K562 (cell line): ENCODE measurements around the gene AQP4. TPM values are rescaled to one million over a fixed set of nuclear protein-coding genes. Genes with fewer than 3 reads are reported as not detected.

Experiments used
- ATAC-seq: fragments of 200-7000 bp; cut with Tn5 transposase; 3 replicates; pipeline ENCODE4 v1.9.1; 2020; ENCODE audit warnings: moderate library complexity
- BruUV-seq: library from RNA; stranded (reverse); fragments of 400-500 nt; replicated peaks from 2 replicates; lab custom pipeline; 2021; lab: Mats Ljungman, UMichigan
- CTCF ChIA-PET: fragments of 300-600 bp; formaldehyde crosslinking; extraction: SDS; loops from one replicate; lab custom pipeline; 2021; ENCODE audit warnings: low intra/inter-chr PET ratio; lab: Yijun Ruan, JAX
- POLR2A ChIA-PET: fragments of 300-600, 350-650 bp; sonication (Branson Sonifier 250); formaldehyde crosslinking; extraction: SDS; loops from one replicate; lab custom pipeline; 2021; ENCODE audit warnings: antibody characterized with exemption, inconsistent platforms; lab: Yijun Ruan, JAX
- DNase-seq, 4 experiments: peaks; one replicate each; pipeline versions ENCODE4 v3.0.0 to v3.0.0-alpha.2; 2011 to 2018; ENCODE audit warnings: low spot score in 3 of 4, mixed read lengths in 3 of 4; ENCODE audit errors: extremely low read depth in 1 of 4
- FAIRE-seq: peaks from 2 replicates; lab custom pipeline; 2011; peaks lifted over from hg19 to GRCh38; lab: Jason Lieb, UNC
- H2AFZ ChIP-seq: 2 replicates; pipeline ENCODE4 v1.6.0; 2011; ENCODE audit warnings: low read depth, low read length, control low read depth, inconsistent platforms
- H3K27ac ChIP-seq: fragments of 200-600 bp; 3 replicates; pipeline ENCODE4 v1.8.0; 2011; ENCODE audit warnings: low read depth, mild to moderate bottlenecking, control low read depth, inconsistent platforms, low read length, moderate library complexity, mixed read lengths; ENCODE audit errors: extremely low read depth
- H3K27me3 ChIP-seq, 2 experiments: fragments of 300-600 bp in 1 of 2; 2 replicates in 1 of 2; 3 replicates in 1 of 2; pipeline versions ENCODE4 v1.6.0 to v1.8.0; 2011; ENCODE audit warnings: inconsistent platforms in 2 of 2, low read length in 2 of 2, mild to moderate bottlenecking in 1 of 2, mixed read lengths in 1 of 2, moderate library complexity in 1 of 2; ENCODE audit not compliant: control insufficient read depth in 2 of 2, insufficient read depth in 2 of 2
- H3K36me3 ChIP-seq: fragments of 300-600 bp; 3 replicates; pipeline ENCODE4 v1.8.0; 2011; ENCODE audit warnings: mild to moderate bottlenecking, low read length, inconsistent platforms; ENCODE audit not compliant: control insufficient read depth, insufficient read depth
- H3K4me1 ChIP-seq, 2 experiments: fragments of 200-600 bp in 1 of 2; replicated peaks in 1 of 2; 2 replicates in 1 of 2; 3 replicates in 1 of 2; pipeline versions ENCODE4 v1.5.1 to v1.8.0; 2011; ENCODE audit warnings: inconsistent platforms in 2 of 2, low read length in 2 of 2, mild to moderate bottlenecking in 1 of 2, mixed read lengths in 1 of 2, moderate library complexity in 1 of 2; ENCODE audit not compliant: control insufficient read depth in 2 of 2, insufficient read depth in 2 of 2
- H3K4me2 ChIP-seq: 2 replicates; pipeline ENCODE4 v1.6.1; 2011; ENCODE audit warnings: low read length, control low read depth, inconsistent platforms, mixed read lengths; ENCODE audit not compliant: insufficient read depth
- H3K4me3 ChIP-seq: fragments of 200-600 bp; sonication (generic), shearing (Covaris generic); 2 replicates; pipeline ENCODE4 v1.5.1; 2016; ENCODE audit warnings: control low read depth, inconsistent platforms
- H3K79me2 ChIP-seq: fragments of 200-600 bp; 3 replicates; pipeline ENCODE4 v1.8.0; 2011; ENCODE audit warnings: low read length, inconsistent platforms; ENCODE audit not compliant: control insufficient read depth, insufficient read depth
- H3K9ac ChIP-seq, 2 experiments: 2 replicates each; pipeline versions ENCODE4 v1.6.0 to v1.6.1; 2011; ENCODE audit warnings: low read depth in 2 of 2, low read length in 2 of 2, control low read depth in 1 of 2, inconsistent platforms in 1 of 2, mild to moderate bottlenecking in 1 of 2, mixed read lengths in 1 of 2; ENCODE audit not compliant: insufficient read depth in 1 of 2
- H3K9me1 ChIP-seq: one replicate; pipeline ENCODE4 v1.6.0; 2011; ENCODE audit warnings: inconsistent platforms, mild to moderate bottlenecking, low read length, moderate library complexity; ENCODE audit not compliant: control insufficient read depth, insufficient read depth
- H3K9me3 ChIP-seq: replicated peaks from 2 replicates; pipeline ENCODE4 v1.5.1; 2011; ENCODE audit warnings: low read depth, low read length, inconsistent platforms; ENCODE audit not compliant: control insufficient read depth, insufficient read depth
- H4K20me1 ChIP-seq: replicated peaks from 2 replicates; pipeline ENCODE4 v1.6.1; 2011; ENCODE audit warnings: low read length, inconsistent platforms, mixed read lengths; ENCODE audit not compliant: control insufficient read depth, insufficient read depth
- ARHGAP35 ChIP-seq: fragments of 450-650 bp; IDR thresholded peaks from 2 replicates; pipeline ENCODE4 v1.6.1; 2018; ENCODE audit not compliant: partially characterized antibody
- HCFC1 ChIP-seq: IDR thresholded peaks from 2 replicates; pipeline ENCODE4 v1.6.1; 2012; ENCODE audit warnings: low read depth, low read length, improper control_type of control experiment
- RFX5 ChIP-seq: IDR thresholded peaks from 2 replicates; pipeline ENCODE4 v1.6.1; 2011; ENCODE audit warnings: low read depth, mild to moderate bottlenecking, improper control_type of control experiment, low read length
- ZNF23 ChIP-seq: fragments of 250-450 bp; sonication (Bioruptor Pico); IDR thresholded peaks from 2 replicates; pipeline ENCODE4 v1.4.0; 2020; ENCODE audit warnings: mild to moderate bottlenecking
- ZNF518B ChIP-seq: fragments of 250-450 bp; sonication (Bioruptor Pico); IDR thresholded peaks from 2 replicates; pipeline ENCODE4 v1.5.0; 2021; ENCODE audit warnings: mild to moderate bottlenecking, moderate library complexity
- ZSCAN29 ChIP-seq: fragments of 450-650 bp; IDR thresholded peaks from 2 replicates; pipeline ENCODE4 v1.6.1; 2017
- in situ Hi-C: fragments of 300-500 bp; cut with MboI; formaldehyde crosslinking; loops from 4 replicates; pipeline ENCODE4 v1.15.0; 2018; ENCODE audit warnings: inconsistent platforms, mixed read lengths
- intact Hi-C: fragments of 100-400 bp; cut with micrococcal nuclease; formaldehyde crosslinking; loops from 2 replicates; pipeline ENCODE4 v1.14.2; 2022
- polyA plus RNA-seq, 8 experiments: library from polyadenylated mRNA; depleted of rRNA in 4 of 8; stranded (reverse) in 5 of 8; unstranded in 3 of 8; fragments of >200 nt; fragmentation: Nextera tagmentation in 2 of 8; fragmentation: Illumina TruSeq in 1 of 8; extraction: Ambion mirVana in 2 of 8; extraction: Trizol in 1 of 8; gene quantifications; 2 replicates each; pipeline versions ENCODE4 v1.2.1 to v1.2.3, GENCODE V29; 2011 to 2014; ENCODE audit warnings: inconsistent platforms in 1 of 8, missing spikeins in 1 of 8
- total RNA-seq, 7 experiments: library from RNA; depleted of rRNA in 6 of 7; stranded (reverse); fragments of >200 nt in 6 of 7; fragmentation: Illumina TruSeq in 2 of 7; extraction: Trizol in 2 of 7; gene quantifications; 2 replicates each; pipeline versions ENCODE4 v1.2.1 to v1.2.3, GENCODE V29; 2011 to 2021; ENCODE audit warnings: low replicate concordance in 1 of 7
- TF ChIP-seq, protein P1 (sequence below), 2 experiments: IDR thresholded peaks in 1 of 2; conservative IDR thresholded peaks in 1 of 2; 2 replicates each; pipeline ENCODE4 v1.6.1; 2016; ENCODE audit warnings: low read depth in 2 of 2, mild to moderate bottlenecking in 1 of 2, missing compliant biosample characterization in 1 of 2, missing genetic modification characterization in 1 of 2, moderate library complexity in 1 of 2
- TF ChIP-seq, protein P2 (sequence below): fragments of 250-450 bp; sonication (Bioruptor Pico); IDR thresholded peaks from 2 replicates; pipeline ENCODE4 v1.8.0; 2021; ENCODE audit warnings: mild to moderate bottlenecking, moderate library complexity
- TF ChIP-seq, protein P3 (sequence below), 2 experiments: fragments of 450-650 bp; conservative IDR thresholded peaks; 2 replicates each; pipeline ENCODE4 v1.6.1; 2017; ENCODE audit warnings: mild to moderate bottlenecking in 2 of 2, moderate library complexity in 2 of 2
- TF ChIP-seq, protein P4 (sequence below): fragments of 150-350 bp; conservative IDR thresholded peaks from 2 replicates; pipeline ENCODE4 v1.6.1; 2014; ENCODE audit warnings: low read length

Gene AQP4
- total and polyA plus RNA-seq, 9 of the 15 experiments (the other 6 are each of a cell fraction or from before 2014, with no cell fraction given), result 0.31 TPM; not detected in 8

DNA sequence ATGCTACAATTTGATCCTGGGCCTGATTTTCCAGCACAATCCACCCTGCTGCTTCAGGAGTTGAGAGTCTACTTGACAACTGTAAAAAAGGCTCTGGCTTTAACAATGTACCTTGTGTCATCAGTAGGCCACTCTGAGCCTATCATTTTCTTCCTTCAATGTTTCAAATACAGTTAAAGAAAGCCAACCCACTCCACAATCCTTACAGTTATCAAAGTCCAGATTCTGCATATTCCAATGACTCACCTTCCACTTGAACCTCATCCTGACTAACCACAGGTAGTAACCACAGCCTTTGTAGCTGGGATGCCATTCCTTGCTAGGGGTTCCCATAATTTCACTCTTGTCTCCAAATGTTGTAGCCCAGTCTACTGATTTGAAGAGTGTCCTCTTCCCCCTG is 35.5 kb upstream of the AQP4 start:
- H2AFZ ChIP-seq, result no peak overlapping the region
- H3K9me3 ChIP-seq, result no peaks in the 10 kb centered on the region
- H3K4me2 ChIP-seq, result no peak overlapping the region
- H3K79me2 ChIP-seq, result no peaks in the 10 kb centered on the region
- H3K27ac ChIP-seq, result no peak overlapping the region
- in situ Hi-C loops, result no loop called here
- ChIA-PET CTCF (no interaction called here), POLR2A (no interaction called here)
- intact Hi-C loops, result no loop called here
- no peak overlapping the region for H3K9ac ChIP-seq
- H3K27me3 ChIP-seq, result no peaks in the 10 kb centered on the region
- no peak for ATAC-seq
- no peaks in the 10 kb centered on the region for H3K4me1 ChIP-seq
- DNase-seq, result no peak
- H4K20me1 ChIP-seq, result no peaks in the 10 kb centered on the region
- no peak overlapping the region for H3K4me3 ChIP-seq
- no peaks in the 10 kb centered on the region for H3K9me1 ChIP-seq
- no TSS peak for BruUV-seq
- no peaks in the 10 kb centered on the region for H3K36me3 ChIP-seq
- FAIRE-seq, result no peak
- TF ChIP-seq, protein P1, sequence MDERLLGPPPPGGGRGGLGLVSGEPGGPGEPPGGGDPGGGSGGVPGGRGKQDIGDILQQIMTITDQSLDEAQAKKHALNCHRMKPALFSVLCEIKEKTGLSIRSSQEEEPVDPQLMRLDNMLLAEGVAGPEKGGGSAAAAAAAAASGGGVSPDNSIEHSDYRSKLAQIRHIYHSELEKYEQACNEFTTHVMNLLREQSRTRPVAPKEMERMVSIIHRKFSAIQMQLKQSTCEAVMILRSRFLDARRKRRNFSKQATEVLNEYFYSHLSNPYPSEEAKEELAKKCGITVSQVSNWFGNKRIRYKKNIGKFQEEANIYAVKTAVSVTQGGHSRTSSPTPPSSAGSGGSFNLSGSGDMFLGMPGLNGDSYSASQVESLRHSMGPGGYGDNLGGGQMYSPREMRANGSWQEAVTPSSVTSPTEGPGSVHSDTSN (CRISPR knock-in tag; IDR thresholded peaks at IDR 0.05; ENCODE audit: low read depth), result no peak
- TF ChIP-seq, protein P1 (tag; conservative IDR thresholded peaks at IDR 0.05; ENCODE audit: low read depth), result no peak
- TF ChIP-seq ARHGAP35 (no peak), HCFC1 (no peak), ZSCAN29 (no peak), RFX5 (no peak), ZNF518B (CRISPR knock-in tag) (no peak), ZNF23 (CRISPR knock-in tag) (no peak)
- TF ChIP-seq, protein P2, sequence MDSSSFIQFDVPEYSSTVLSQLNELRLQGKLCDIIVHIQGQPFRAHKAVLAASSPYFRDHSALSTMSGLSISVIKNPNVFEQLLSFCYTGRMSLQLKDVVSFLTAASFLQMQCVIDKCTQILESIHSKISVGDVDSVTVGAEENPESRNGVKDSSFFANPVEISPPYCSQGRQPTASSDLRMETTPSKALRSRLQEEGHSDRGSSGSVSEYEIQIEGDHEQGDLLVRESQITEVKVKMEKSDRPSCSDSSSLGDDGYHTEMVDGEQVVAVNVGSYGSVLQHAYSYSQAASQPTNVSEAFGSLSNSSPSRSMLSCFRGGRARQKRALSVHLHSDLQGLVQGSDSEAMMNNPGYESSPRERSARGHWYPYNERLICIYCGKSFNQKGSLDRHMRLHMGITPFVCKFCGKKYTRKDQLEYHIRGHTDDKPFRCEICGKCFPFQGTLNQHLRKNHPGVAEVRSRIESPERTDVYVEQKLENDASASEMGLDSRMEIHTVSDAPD (CRISPR knock-in tag), result no peak
- TF ChIP-seq, protein P3, sequence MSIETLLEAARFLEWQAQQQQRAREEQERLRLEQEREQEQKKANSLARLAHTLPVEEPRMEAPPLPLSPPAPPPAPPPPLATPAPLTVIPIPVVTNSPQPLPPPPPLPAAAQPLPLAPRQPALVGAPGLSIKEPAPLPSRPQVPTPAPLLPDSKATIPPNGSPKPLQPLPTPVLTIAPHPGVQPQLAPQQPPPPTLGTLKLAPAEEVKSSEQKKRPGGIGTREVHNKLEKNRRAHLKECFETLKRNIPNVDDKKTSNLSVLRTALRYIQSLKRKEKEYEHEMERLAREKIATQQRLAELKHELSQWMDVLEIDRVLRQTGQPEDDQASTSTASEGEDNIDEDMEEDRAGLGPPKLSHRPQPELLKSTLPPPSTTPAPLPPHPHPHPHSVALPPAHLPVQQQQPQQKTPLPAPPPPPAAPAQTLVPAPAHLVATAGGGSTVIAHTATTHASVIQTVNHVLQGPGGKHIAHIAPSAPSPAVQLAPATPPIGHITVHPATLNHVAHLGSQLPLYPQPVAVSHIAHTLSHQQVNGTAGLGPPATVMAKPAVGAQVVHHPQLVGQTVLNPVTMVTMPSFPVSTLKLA (conservative IDR thresholded peaks at IDR 0.05), result no peak
- TF ChIP-seq, protein P4, sequence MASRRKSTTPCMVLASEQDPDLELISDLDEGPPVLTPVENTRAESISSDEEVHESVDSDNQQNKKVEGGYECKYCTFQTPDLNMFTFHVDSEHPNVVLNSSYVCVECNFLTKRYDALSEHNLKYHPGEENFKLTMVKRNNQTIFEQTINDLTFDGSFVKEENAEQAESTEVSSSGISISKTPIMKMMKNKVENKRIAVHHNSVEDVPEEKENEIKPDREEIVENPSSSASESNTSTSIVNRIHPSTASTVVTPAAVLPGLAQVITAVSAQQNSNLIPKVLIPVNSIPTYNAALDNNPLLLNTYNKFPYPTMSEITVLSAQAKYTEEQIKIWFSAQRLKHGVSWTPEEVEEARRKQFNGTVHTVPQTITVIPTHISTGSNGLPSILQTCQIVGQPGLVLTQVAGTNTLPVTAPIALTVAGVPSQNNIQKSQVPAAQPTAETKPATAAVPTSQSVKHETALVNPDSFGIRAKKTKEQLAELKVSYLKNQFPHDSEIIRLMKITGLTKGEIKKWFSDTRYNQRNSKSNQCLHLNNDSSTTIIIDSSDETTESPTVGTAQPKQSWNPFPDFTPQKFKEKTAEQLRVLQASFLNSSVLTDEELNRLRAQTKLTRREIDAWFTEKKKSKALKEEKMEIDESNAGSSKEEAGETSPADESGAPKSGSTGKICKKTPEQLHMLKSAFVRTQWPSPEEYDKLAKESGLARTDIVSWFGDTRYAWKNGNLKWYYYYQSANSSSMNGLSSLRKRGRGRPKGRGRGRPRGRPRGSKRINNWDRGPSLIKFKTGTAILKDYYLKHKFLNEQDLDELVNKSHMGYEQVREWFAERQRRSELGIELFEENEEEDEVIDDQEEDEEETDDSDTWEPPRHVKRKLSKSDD, result no peak
